ENCODE measurements around the gene RFC5.

GRCh38 chr12:118044577-118044976, 28.1 kb downstream of the RFC5 start:
- TF ChIP-seq CTCF (IDR thresholded peaks at IDR 0.05): no peak
- no peak for TF ChIP-seq EP300 (IDR thresholded peaks at IDR 0.05)

Measured in gastroesophageal sphincter (tissue), 3 donors.